BE2C (cell line): ENCODE results near the gene REPS2.

Experiments used
- DNase-seq: peaks from one replicate; pipeline ENCODE4 v3.0.0-alpha.2; 2020
- H3K27me3 ChIP-seq: fragments of 250-450 bp; sonication (Bioruptor Pico); 2 replicates; pipeline ENCODE4 v1.5.1; 2020; ENCODE audit warnings: mild to moderate bottlenecking
- H3K36me3 ChIP-seq: fragments of 250-450 bp; sonication (Bioruptor Pico); 2 replicates; pipeline ENCODE4 v1.5.1; 2020; ENCODE audit warnings: mild to moderate bottlenecking
- H3K4me1 ChIP-seq: fragments of 250-450 bp; sonication (Bioruptor Pico); 2 replicates; pipeline ENCODE4 v1.5.1; 2020
- H3K4me3 ChIP-seq: 2 replicates; pipeline ENCODE4 v1.5.1; 2011; ENCODE audit warnings: low read depth, low read length
- H3K9me3 ChIP-seq: fragments of 250-450 bp; sonication (Bioruptor Pico); 2 replicates; pipeline ENCODE4 v1.5.1; 2020
- TF ChIP-seq, protein P1 (sequence below): IDR thresholded peaks from 2 replicates; pipeline ENCODE4 v1.5.1; 2012; ENCODE audit warnings: mild to moderate bottlenecking, low read depth, low read length

Gene REPS2

DNA sequence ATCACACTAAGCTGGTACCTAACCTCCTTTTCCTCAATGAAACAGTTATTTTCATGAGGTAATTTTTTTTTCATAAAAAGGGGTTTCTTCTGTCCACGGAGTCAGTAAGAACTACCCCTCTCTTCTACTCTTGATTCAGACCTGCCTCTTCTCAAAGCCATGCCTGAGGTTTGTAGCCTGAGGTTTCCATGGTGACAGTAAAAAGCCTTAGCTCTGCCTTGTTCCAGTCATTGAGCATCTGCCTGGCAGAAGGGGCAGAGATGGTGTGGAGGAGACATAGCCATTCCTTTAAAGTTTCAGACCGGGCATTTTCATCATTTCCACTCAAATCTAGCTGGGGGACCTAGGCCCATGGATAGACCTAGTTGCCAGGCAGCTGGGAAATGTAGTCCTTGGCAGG, 135.5 kb downstream of the REPS2 start:
- Histone ChIP-seq H3K36me3 (no peaks in the 10 kb centered on the region), H3K4me1 (no peaks in the 10 kb centered on the region), H3K9me3 (no peaks in the 10 kb centered on the region), H3K27me3 (no peaks in the 10 kb centered on the region), H3K4me3 (no peak overlapping the region)
- no peak for DNase-seq
- TF ChIP-seq, protein P1, sequence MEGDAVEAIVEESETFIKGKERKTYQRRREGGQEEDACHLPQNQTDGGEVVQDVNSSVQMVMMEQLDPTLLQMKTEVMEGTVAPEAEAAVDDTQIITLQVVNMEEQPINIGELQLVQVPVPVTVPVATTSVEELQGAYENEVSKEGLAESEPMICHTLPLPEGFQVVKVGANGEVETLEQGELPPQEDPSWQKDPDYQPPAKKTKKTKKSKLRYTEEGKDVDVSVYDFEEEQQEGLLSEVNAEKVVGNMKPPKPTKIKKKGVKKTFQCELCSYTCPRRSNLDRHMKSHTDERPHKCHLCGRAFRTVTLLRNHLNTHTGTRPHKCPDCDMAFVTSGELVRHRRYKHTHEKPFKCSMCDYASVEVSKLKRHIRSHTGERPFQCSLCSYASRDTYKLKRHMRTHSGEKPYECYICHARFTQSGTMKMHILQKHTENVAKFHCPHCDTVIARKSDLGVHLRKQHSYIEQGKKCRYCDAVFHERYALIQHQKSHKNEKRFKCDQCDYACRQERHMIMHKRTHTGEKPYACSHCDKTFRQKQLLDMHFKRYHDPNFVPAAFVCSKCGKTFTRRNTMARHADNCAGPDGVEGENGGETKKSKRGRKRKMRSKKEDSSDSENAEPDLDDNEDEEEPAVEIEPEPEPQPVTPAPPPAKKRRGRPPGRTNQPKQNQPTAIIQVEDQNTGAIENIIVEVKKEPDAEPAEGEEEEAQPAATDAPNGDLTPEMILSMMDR, result no peak

DNA sequence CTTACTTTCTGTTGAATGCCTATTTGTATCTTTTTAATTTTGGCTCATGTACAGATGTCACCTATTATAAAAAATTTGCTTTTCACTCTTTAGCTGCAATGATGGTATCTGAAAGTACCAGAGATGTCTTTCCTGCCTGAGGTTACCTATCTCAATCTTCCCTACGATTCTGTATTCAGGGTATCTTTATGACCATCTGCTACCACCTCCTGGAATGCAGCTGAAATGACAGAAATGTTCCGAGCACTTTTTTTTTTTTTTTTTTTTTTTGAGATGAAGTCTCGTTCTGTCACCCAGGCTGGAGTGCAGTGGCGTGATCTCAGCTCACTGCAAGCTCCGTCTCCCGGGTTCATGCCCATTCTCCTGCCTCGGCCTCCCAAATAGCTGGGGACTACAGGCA, 136.4 kb downstream of the REPS2 start:
- no peak for DNase-seq
- Histone ChIP-seq H3K27me3 (no peaks in the 10 kb centered on the region), H3K9me3 (no peaks in the 10 kb centered on the region), H3K4me1 (no peaks in the 10 kb centered on the region), H3K4me3 (no peak overlapping the region), H3K36me3 (no peaks in the 10 kb centered on the region)
- TF ChIP-seq, protein P1, result no peak

DNA sequence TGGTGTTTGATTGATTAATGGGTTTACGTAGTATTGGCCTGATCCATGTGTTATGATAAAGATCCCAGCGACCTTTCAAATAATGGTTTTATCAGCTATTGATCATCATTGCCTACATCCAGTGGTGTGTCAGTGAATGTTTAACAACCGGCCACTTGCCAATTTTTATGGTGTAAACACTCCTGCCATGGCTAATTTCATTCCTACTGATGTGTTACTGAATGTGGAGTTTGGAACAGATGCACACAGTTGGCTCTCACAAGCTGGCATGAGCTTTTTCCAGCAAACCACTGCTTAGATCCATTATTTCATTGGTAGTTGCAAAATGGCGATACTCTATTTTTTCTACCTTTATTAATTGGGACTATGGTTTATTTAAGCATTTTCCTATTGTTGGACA, 139.9 kb downstream of the REPS2 start:
- TF ChIP-seq, protein P1, result no peak
- no peaks in the 10 kb centered on the region for H3K4me1 ChIP-seq
- no peak for DNase-seq
- no peak overlapping the region for H3K4me3 ChIP-seq
- no peaks in the 10 kb centered on the region for H3K36me3 ChIP-seq
- H3K9me3 ChIP-seq, result no peaks in the 10 kb centered on the region
- no peaks in the 10 kb centered on the region for H3K27me3 ChIP-seq

DNA sequence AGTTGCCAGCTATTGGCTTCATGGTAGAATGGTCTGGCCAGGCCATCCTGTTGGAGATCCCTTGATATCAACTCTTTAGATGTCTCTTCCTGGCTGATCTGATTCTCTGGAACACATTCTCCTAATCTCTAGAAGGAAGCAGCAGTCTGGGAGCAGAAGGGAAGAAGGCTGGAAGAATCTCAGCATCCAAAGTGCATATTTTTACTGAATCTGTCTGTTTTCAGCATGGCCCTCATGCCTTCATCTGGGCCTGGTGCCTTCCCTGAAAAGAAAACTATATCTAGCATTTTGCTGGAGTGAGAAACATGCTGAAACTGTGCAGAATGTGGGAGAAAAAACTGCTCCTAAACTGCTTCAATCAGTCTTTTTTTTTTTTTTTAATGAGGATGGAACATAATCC, 148.7 kb downstream of the REPS2 start:
- Histone ChIP-seq H3K27me3 (no peaks in the 10 kb centered on the region), H3K9me3 (no peaks in the 10 kb centered on the region), H3K4me1 (no peaks in the 10 kb centered on the region), H3K36me3 (no peaks in the 10 kb centered on the region), H3K4me3 (no peak overlapping the region)
- no peak for DNase-seq
- TF ChIP-seq, protein P1, result no peak

DNA sequence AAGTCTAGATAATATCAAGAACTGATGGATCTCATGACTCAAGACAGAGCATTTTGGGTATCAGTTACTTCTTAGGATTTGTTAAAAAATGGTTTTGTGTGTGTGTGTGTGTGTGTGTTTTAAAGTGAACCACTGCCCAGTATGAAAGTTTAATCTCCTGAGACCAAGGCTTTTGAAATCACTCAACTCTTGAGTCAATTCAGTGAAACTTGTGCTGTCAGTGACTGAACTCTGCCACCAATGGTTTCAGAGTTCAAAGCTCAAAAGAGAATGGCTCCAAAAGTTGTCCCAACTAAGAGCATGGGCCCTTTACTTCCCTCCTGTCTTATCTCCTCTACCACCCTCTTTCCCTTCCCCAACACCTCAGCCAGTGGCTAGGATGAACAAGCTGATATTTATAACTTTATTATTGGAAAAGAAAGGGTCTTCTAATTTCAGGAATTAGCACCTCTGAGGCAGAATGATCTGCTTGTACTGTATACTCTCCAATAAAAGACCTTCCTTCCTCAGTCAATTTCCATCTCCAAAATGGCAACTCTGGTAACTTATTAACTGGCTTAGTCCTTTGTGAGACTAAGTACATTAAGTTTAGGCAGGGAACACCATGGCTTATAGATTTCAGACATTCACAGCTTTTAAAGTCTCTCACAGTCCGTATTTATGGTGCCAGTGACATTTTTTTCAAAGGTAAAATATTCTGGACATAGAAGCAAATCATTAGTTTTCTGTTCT, 152.2 kb downstream of the REPS2 start:
- no peaks in the 10 kb centered on the region for H3K36me3 ChIP-seq
- H3K27me3 ChIP-seq, result no peaks in the 10 kb centered on the region
- no peaks in the 10 kb centered on the region for H3K9me3 ChIP-seq
- no peak overlapping the region for H3K4me3 ChIP-seq
- DNase-seq, result no peak
- no peaks in the 10 kb centered on the region for H3K4me1 ChIP-seq
- TF ChIP-seq, protein P1, result no peak

DNA sequence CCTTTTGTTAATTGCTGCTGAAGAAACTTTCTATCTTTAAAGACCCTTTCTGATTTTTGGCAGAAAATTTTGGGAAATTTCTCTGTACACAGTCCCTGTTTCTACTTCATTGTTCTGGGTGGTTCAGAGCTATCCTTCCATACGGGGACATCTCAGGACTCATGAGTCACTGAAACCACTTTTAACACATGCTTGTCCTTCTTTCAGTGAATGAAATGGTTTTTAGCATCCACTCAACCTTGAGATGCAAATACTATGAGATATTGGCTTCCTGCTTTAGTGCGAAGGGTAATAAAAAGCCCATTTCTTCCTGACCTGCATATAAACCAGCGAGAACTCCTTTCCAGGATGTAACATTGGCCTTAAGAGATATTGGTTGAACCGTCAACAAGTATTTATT, 158.0 kb downstream of the REPS2 start:
- Histone ChIP-seq H3K27me3 (no peaks in the 10 kb centered on the region), H3K4me1 (no peaks in the 10 kb centered on the region), H3K9me3 (no peaks in the 10 kb centered on the region), H3K36me3 (no peaks in the 10 kb centered on the region), H3K4me3 (no peak overlapping the region)
- TF ChIP-seq, protein P1, result no peak
- no peak for DNase-seq
